H9 (cell line): ENCODE measurements around the gene PLD5. TPM values are rescaled to one million over a fixed set of nuclear protein-coding genes. Genes with fewer than 3 reads are reported as not detected.
A peak's percentile ranks its signal among the peaks of the same experiment; 100 is the strongest.

Experiments used
- DNase-seq: peaks from one replicate; pipeline ENCODE4 v3.0.0-alpha.2; 2017
- H2AFZ ChIP-seq: one replicate; pipeline ENCODE4 v1.6.1; 2013; ENCODE audit warnings: mild to moderate bottlenecking, low read length, control low read depth, moderate library complexity
- H2AK5ac ChIP-seq: 2 replicates; pipeline ENCODE4 v1.6.1; 2013; ENCODE audit warnings: low read length, control low read depth, mixed read lengths; ENCODE audit not compliant: insufficient read length
- H2BK120ac ChIP-seq: one replicate; pipeline ENCODE4 v1.6.1; 2013; ENCODE audit warnings: low read depth, mild to moderate bottlenecking, low read length, control low read depth, inconsistent platforms; ENCODE audit not compliant: poor library complexity, severe bottlenecking
- H2BK12ac ChIP-seq: 2 replicates; pipeline ENCODE4 v1.6.1; 2013; ENCODE audit warnings: low read length, control low read depth, mixed read lengths, low read depth; ENCODE audit not compliant: insufficient read length
- H2BK15ac ChIP-seq: 2 replicates; pipeline ENCODE4 v1.6.1; 2013; ENCODE audit warnings: low read depth, low read length, control low read depth
- H2BK20ac ChIP-seq: one replicate; pipeline ENCODE4 v1.6.1; 2013; ENCODE audit warnings: low read depth, mild to moderate bottlenecking, low read length, control low read depth, inconsistent platforms; ENCODE audit not compliant: poor library complexity, severe bottlenecking
- H2BK5ac ChIP-seq: 2 replicates; pipeline ENCODE4 v1.6.1; 2013; ENCODE audit warnings: low read length, control low read depth, mixed read lengths; ENCODE audit not compliant: insufficient read length
- H3K14ac ChIP-seq: 2 replicates; pipeline ENCODE4 v1.6.1; 2013; ENCODE audit warnings: low read length, control low read depth; ENCODE audit not compliant: insufficient read depth
- H3K18ac ChIP-seq: 2 replicates; pipeline ENCODE4 v1.6.1; 2013; ENCODE audit warnings: low read depth, mild to moderate bottlenecking, mixed read lengths, low read length, control low read depth; ENCODE audit not compliant: insufficient read length
- H3K23ac ChIP-seq: 2 replicates; pipeline ENCODE4 v1.6.1; 2013; ENCODE audit warnings: low read length, control low read depth, mixed read lengths, low read depth; ENCODE audit not compliant: insufficient read length
- H3K23me2 ChIP-seq: 2 replicates; pipeline ENCODE4 v1.6.1; 2013; ENCODE audit warnings: low read depth, mild to moderate bottlenecking, mixed read lengths, low read length, control low read depth; ENCODE audit not compliant: insufficient read length, poor library complexity, severe bottlenecking
- H3K27ac ChIP-seq: 2 replicates; pipeline ENCODE4 v1.5.1; 2013; ENCODE audit warnings: low read length, control low read depth, mixed read lengths, low read depth; ENCODE audit not compliant: insufficient read length
- H3K27me3 ChIP-seq: 2 replicates; pipeline ENCODE4 v1.6.1; 2013; ENCODE audit warnings: low read length, control low read depth, inconsistent platforms; ENCODE audit not compliant: insufficient read depth
- H3K4ac ChIP-seq: 2 replicates; pipeline ENCODE4 v1.6.1; 2013; ENCODE audit warnings: low read depth, mild to moderate bottlenecking, control low read depth, inconsistent platforms, low read length, moderate library complexity
- H3K4me1 ChIP-seq: 2 replicates; pipeline ENCODE4 v1.6.1; 2013; ENCODE audit warnings: low read length, control low read depth, inconsistent platforms; ENCODE audit not compliant: insufficient read depth
- H3K4me2 ChIP-seq: 2 replicates; pipeline ENCODE4 v1.6.1; 2013; ENCODE audit warnings: low read length, control low read depth, mixed read lengths; ENCODE audit not compliant: insufficient read length, insufficient read depth
- H3K56ac ChIP-seq: 2 replicates; pipeline ENCODE4 v1.6.1; 2013; ENCODE audit warnings: low read depth, mild to moderate bottlenecking, mixed read lengths, low read length, control low read depth; ENCODE audit not compliant: insufficient read length
- H3K79me1 ChIP-seq: 2 replicates; pipeline ENCODE4 v1.6.1; 2013; ENCODE audit warnings: low read depth, mild to moderate bottlenecking, moderate library complexity, low read length, control low read depth, inconsistent platforms; ENCODE audit not compliant: insufficient read depth, poor library complexity, severe bottlenecking
- H3K79me2 ChIP-seq: 2 replicates; pipeline ENCODE4 v1.6.1; 2013; ENCODE audit warnings: low read length, control low read depth, inconsistent platforms; ENCODE audit not compliant: insufficient read depth
- H3K9ac ChIP-seq: 2 replicates; pipeline ENCODE4 v1.6.1; 2013; ENCODE audit warnings: low read length, control low read depth, mixed read lengths; ENCODE audit not compliant: insufficient read length; ENCODE audit errors: extremely low read depth
- H3K9me3 ChIP-seq: one replicate; pipeline ENCODE4 v1.6.1; 2013; ENCODE audit warnings: low read depth, low read length, inconsistent platforms; ENCODE audit not compliant: control insufficient read depth
- H3T11ph ChIP-seq: one replicate; pipeline ENCODE4 v1.6.1; 2013; ENCODE audit warnings: mild to moderate bottlenecking, low read length, control low read depth, inconsistent platforms
- H4K20me1 ChIP-seq: one replicate; pipeline ENCODE4 v1.6.1; 2013; ENCODE audit not compliant: control insufficient read depth, insufficient read length, insufficient read depth
- H4K5ac ChIP-seq: 2 replicates; pipeline ENCODE4 v1.6.1; 2013; ENCODE audit warnings: low read depth, mild to moderate bottlenecking, mixed read lengths, low read length, control low read depth; ENCODE audit not compliant: insufficient read length
- H4K8ac ChIP-seq: replicated peaks from 2 replicates; pipeline ENCODE4 v1.6.1; 2013; ENCODE audit warnings: low read length, control low read depth, mixed read lengths, low read depth; ENCODE audit not compliant: insufficient read length
- H4K91ac ChIP-seq: 2 replicates; pipeline ENCODE4 v1.6.1; 2013; ENCODE audit warnings: low read depth, mild to moderate bottlenecking, moderate library complexity, mixed read lengths, low read length, control low read depth; ENCODE audit not compliant: insufficient read length
- H3K27ac Mint-ChIP-seq, 3 experiments: 2 replicates in 2 of 3; 3 replicates in 1 of 3; pipeline ENCODE4 v1.8.0; 2020 to 2021; ENCODE audit warnings: mixed read lengths in 3 of 3, mild to moderate bottlenecking in 1 of 3, moderate library complexity in 1 of 3
- H3K27me3 Mint-ChIP-seq: 2 replicates; pipeline ENCODE4 v1.8.0; 2021; ENCODE audit warnings: low read depth, mild to moderate bottlenecking, moderate library complexity, mixed read lengths
- H3K36me3 Mint-ChIP-seq, 3 experiments: 2 replicates in 2 of 3; 3 replicates in 1 of 3; pipeline ENCODE4 v1.8.0; 2020 to 2021; ENCODE audit warnings: low read depth in 3 of 3, mixed read lengths in 3 of 3; ENCODE audit not compliant: insufficient read depth in 1 of 3
- H3K4me1 Mint-ChIP-seq, 2 experiments: 2 replicates each; pipeline ENCODE4 v1.8.0; 2020; ENCODE audit warnings: mixed read lengths in 2 of 2
- H3K4me3 Mint-ChIP-seq, 2 experiments: 2 replicates in 1 of 2; 3 replicates in 1 of 2; pipeline ENCODE4 v1.8.0; 2020 to 2021; ENCODE audit warnings: mild to moderate bottlenecking in 2 of 2, mixed read lengths in 2 of 2, moderate library complexity in 1 of 2
- H3K9me3 Mint-ChIP-seq, 2 experiments: 2 replicates in 1 of 2; 3 replicates in 1 of 2; pipeline ENCODE4 v1.8.0; 2020; ENCODE audit warnings: mild to moderate bottlenecking in 2 of 2, mixed read lengths in 2 of 2, moderate library complexity in 1 of 2
- WGBS: extraction: QIAGEN DNeasy Blood & Tissue Kit; methylation state at CpG from one replicate; pipeline ENCODE4 v1.1.7; 2013; ENCODE audit warnings: missing lambda C conversion rate, low lambda C conversion rate, mixed read lengths; ENCODE audit not compliant: insufficient read length; ENCODE audit errors: extremely low coverage; 5-methylcytosine and 5-hydroxymethylcytosine counted together
- total RNA-seq: library from RNA; stranded (reverse); gene quantifications from 2 replicates; pipeline ENCODE4 v1.2.1, GENCODE V29; 2021
- TF ChIP-seq, protein P1 (sequence below): fragments of 200-600 bp; sonication (generic); conservative IDR thresholded peaks from 3 replicates; pipeline ENCODE4 v1.8.0; 2021; ENCODE audit warnings: antibody characterized with exemption, mild to moderate bottlenecking

The PLD5 gene
- total RNA-seq, 1 experiment from 2014 or later: 5.2 TPM

GRCh38 chr1:242139442-242139841 lies 385.1 kb downstream of the PLD5 start:
- H3K27ac Mint-ChIP-seq: no peak overlapping the region
- Histone ChIP-seq H3T11ph (no peak overlapping the region), H2BK15ac (no peak overlapping the region), H2BK12ac (no peak overlapping the region), H2BK5ac (no peak overlapping the region), H3K56ac (no peak overlapping the region), H2BK120ac (no peak overlapping the region), H2AFZ (no peak overlapping the region), H4K5ac (no peak overlapping the region), H4K20me1 (no peaks in the 10 kb centered on the region), H4K91ac (no peak overlapping the region), H3K27ac (no peak overlapping the region), H3K18ac (no peak overlapping the region), H2BK20ac (no peak overlapping the region), H3K14ac (0 out of 2 replicates have a peak overlapping the region, but pooled peaks have one; percentile 1), H3K23me2 (no peaks in the 10 kb centered on the region), H3K79me1 (no peaks in the 10 kb centered on the region), H3K9ac (no peak overlapping the region), H3K4me1 (no peaks in the 10 kb centered on the region), H3K4me2 (no peak overlapping the region), H3K27me3 (no peaks in the 10 kb centered on the region), H4K8ac (no peak overlapping the region), H3K9me3 (peaks cover 5% of the 10 kb centered on the region), H2AK5ac (no peak overlapping the region), H3K79me2 (no peaks in the 10 kb centered on the region), H3K23ac (no peak overlapping the region), H3K4ac (no peak overlapping the region)
- H3K4me3 Mint-ChIP-seq: no peak overlapping the region
- DNase-seq: no peak
- peaks cover 2% of the 10 kb centered on the region for H3K27me3 Mint-ChIP-seq
- TF ChIP-seq, protein P1, sequence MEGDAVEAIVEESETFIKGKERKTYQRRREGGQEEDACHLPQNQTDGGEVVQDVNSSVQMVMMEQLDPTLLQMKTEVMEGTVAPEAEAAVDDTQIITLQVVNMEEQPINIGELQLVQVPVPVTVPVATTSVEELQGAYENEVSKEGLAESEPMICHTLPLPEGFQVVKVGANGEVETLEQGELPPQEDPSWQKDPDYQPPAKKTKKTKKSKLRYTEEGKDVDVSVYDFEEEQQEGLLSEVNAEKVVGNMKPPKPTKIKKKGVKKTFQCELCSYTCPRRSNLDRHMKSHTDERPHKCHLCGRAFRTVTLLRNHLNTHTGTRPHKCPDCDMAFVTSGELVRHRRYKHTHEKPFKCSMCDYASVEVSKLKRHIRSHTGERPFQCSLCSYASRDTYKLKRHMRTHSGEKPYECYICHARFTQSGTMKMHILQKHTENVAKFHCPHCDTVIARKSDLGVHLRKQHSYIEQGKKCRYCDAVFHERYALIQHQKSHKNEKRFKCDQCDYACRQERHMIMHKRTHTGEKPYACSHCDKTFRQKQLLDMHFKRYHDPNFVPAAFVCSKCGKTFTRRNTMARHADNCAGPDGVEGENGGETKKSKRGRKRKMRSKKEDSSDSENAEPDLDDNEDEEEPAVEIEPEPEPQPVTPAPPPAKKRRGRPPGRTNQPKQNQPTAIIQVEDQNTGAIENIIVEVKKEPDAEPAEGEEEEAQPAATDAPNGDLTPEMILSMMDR: no peak
- H3K4me1 Mint-ChIP-seq: peaks cover 2 to 6% of the 10 kb centered on the region in 2 experiments; a peak in 2 of 4 replicates
- peaks cover 0 to 19% (median 7%) of the 10 kb centered on the region in 3 experiments; a peak in 5 of 7 replicates for H3K36me3 Mint-ChIP-seq
- peaks cover 14 to 15% of the 10 kb centered on the region in 2 experiments for H3K9me3 Mint-ChIP-seq
- WGBS: no CpG with 5 or more reads among the region's 6 CpGs
